Stimulated activated CD8-positive, alpha-beta memory T cell treated with anti-CD3 and anti-CD28 coated beads, Interleukin-7, amount 100 ng/mL, for 4 hours (primary cell): ENCODE results near the gene SLC1A7.
"Not testable (repeated sequence)": the region's sequence is repeated elsewhere in the genome, so short reads cannot be mapped to it uniquely, and the experiment has no call there.

Experiments used
- DNase-seq, 2 donors: peaks; one replicate each; pipeline ENCODE4 v3.0.0-alpha.2; 2020; ENCODE audit warnings: low read depth in 2 of 2

Gene SLC1A7

DNA sequence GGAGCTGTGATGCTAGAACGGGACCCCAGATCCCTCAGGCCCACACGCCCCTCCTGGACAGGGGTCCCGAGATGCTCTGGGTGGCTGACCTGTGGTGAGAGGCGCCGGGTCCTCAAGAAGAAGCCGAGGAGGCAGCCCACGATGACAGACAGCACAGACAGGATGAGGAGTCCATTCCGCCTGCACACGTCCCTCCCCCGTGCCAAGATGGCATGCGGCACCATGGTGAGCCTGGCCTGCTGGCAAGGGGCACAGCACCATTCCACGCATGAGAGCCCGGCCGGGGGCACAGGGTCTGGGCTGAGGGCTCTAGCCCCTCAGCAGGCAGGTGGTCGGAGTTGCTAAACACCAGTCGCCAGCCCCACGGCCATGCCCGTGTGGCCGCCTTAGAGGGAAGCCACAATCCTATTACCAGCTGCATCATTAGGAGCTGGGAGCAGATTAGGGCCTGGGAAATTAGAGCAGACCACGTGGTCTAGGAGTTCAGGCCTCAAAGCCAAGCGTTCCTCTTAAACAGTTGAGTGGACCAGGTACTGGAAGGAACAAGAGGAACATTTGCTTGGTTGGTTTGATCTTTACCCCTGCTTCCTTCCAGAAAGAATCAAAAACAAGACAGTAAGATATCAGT is at the start of gene SLC1A7:
SLC1A7 (minus strand) TSS at position 413 of the 628 bp plus-strand sequence; CDS start at position 224, 189 bp downstream.
- no peak for DNase-seq

DNA sequence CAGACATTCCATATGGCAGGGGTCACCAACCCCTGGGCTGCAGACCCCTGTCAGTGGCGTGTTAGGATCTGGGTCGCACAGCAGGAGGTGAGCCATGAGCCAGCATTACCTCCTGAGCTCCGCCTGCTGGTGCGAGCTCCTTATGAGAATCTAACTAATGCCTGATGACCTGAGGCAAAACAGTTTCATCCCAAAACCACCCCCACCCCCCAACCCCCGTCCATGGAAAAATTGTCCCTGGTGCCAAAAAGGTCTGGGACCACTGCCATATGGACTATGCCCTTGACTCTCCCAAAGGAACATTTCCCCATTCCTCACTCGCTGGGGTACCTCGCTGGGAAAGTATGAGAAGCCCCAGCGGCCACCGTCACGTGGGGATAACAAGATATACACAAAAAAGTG is 47.8 kb upstream of the SLC1A7 start:
- no peak for DNase-seq

DNA sequence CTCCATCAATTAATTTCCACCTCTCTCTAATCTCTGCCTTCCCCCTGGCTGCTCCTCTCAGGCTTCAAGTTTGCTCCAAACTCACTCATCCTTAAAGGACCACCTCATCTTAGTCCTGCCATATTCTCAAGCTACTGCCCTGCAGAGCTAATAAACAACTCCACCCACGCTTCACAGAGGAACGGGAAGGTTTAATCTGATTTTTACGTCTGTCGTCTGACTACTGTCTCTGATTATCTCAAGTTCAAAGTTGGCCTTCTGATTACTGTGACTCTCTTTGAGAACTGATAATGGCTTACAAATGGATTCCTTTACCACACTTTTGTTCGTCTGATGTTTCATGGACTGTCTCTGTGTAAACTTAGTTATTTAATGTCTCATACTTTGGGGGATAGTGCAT is 46.6 kb upstream of the SLC1A7 start:
- no peak for DNase-seq

DNA sequence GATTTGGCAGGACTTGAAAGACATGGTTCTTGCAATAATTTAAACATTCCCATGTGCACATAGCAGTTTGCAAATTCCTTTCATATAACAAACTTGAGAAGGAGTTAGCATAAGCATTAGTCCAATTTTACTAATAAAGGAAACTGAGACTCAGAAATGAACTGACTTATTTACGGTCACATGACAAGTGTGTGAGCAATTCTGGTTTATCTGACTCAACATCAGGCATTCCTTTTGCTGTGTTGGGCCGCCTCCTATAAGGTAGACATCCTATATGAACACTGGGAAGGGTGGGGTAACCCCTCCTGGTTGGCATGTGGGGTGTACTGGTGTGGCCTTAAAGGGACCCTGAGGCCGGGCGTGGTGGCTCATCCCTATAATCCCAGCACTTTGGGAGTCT is 45.7 kb upstream of the SLC1A7 start:
- DNase-seq: no peak

DNA sequence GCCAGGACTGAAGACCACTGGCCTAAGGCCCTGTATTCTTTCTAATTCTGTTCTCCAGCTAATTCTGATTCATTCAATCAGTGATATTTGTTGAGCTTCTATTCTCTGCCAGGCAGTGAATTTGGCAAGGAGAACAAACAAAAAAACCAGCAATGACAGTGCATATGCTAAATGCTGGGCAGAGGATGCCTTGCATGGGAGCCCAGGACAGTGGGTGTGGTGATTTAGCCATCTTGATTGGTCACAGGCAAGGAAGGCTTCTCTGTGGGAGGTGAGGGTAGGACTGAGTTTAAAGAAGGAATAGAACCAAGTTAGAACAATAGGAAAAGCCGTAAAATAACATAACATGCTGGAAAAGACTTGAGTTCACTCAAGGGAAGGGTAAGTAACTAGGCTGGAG is 45.0 kb upstream of the SLC1A7 start:
- DNase-seq: no peak

DNA sequence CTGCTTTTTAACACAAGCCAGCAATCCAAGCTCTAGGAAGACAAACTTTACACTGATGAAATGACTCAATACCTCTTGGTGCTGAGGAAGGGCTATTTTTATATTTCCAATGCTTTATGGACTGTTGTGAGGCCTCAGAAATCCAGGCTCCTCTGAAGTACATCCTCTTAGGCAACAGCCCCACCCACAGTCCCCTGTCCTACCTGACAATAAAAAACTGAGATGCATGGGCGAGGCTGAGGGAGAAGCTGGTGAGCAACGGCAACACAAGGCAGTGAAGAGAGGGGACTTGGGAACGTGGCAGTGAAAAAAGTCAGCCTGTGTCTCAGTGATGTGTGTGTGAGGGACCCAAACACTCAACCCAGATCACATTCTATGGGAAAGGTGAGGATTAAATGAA is 44.1 kb upstream of the SLC1A7 start:
- no peak for DNase-seq

DNA sequence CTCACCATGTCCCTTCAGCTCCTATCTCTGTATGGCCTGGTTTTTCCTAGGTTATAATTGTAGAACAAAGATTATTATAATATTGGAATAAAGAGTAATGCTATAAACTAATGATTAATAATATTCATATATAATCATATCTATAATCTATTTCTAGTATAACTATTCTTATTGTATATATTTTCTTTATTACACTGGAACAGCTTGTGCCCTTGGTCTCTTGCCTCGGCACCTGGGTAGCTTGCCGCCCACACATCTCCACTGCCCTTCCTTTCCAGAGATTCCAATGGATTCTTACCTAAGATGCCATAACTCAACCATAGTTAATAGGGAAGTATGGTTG is 43.5 kb upstream of the SLC1A7 start:
- DNase-seq: not testable (repeated sequence)

DNA sequence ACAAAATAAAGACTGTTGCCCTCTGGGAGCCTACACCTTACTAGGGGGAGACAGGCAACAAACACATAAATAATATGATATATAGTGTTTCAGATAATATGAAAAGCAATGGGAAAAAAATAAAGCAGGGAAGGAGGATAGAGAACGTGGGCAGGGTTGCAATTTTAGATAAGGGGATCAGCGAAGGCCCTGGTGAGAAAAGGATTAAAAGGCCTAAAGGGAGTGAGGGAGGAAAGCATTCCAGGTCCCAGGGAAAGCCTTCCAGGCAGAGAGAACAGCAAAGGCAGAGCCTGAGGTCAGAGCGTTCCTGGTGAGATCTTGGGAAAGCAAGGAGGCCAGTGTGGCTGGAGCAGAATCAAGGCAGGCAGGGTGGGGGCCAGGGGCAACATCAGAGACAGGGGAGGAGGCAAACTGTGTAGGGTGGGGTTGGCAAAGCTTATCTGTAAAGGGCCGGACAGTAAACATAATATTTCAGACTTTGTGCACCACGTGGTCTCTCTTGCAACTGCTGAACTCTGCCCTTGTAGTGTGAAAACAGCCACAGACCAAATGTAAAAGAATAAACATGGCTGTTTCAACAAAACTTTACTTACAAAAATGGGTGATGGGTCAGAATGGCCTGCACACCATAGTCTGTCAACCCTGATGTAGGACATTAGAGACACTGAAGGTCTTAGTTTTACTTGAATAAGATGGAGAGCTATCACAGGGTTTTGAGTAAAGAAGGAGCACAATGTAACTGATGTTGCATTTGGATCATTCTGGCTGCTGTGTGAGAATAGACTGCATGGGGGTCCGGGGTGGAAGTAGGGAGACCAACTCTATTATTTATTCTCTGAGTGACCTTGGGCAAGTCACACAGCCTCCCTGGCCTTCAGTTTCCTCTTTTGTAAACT is 40.9 kb upstream of the SLC1A7 start:
- DNase-seq: no peak

DNA sequence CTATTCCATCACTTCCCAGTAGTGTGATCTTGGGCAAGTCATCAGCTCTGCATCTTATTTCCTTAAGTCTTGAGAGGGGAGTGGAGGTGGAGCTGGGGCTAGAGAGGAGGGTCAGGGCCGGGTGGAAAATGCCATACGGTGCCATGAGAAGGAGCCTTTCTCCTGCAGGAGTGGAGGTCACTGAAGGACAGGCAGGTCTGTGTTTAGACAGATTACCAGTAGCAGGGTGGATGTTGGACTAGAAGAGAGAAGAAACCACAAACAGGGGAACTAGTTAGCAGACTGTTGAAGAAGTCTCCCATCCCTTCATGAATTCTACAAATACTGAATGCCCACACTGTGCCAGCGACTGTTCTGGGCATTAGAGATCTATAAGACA is 40.3 kb upstream of the SLC1A7 start:
- no peak for DNase-seq

DNA sequence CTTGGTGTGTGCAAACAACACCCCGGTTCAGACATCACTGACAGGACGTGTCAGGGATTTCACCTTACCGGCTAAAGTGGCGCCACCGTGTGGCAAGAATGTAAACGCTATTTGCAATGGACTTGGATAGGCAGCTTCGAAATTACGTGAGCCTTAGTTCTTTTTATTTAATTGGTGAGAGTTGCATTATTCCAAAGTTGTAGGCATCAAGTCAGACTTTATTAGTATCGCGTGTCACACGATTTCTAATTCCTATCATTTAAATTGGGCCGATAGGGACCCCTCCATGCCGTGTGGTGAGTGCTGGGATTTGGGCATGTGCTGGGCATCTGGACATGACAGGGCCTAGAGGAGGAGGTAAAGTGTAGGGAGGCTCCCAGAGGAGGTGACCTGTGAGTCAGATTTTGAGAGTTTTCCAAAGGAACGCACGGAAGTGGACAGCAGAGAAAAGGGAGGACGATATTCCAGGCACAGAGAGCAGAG is 39.7 kb upstream of the SLC1A7 start:
- DNase-seq: peak; percentile 64 to 67

DNA sequence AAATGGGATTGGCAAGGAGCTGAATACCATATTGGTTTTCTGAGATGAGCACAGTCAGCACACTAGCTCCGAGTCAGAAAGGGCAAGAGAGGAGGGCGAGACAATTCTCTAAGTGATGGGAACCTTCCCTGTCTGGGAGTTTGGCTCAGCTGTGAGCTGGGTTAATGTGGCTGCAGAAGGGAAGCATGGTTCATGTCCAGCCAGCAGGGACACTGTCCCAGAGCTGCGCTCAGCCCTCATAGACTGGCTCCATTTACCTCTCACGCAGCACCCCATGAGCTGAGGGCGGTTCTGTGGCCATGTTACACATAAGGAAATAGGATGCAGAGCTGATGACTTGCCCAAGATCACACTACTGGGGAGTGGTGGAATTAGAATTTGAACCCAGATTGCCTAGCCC is 38.5 kb upstream of the SLC1A7 start:
- no peak for DNase-seq

DNA sequence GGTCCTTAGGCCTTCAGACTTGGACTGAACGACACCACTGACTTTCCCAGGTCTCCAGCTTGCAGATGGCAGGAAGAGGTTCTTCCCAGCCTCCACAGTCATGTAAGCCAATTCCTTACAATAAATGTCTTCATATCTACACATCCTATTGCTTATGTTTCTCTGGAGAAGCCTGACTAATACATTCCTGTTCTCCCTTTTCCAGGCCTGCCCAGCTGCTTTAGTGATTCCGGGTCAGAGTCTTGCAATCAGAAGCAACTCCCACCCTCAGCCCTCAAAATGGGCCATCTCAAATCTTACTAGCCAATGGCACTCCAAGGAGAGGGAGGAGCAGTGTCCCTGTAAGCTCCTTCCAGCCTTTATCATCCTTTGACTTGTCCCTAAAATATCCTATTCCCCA is 37.8 kb upstream of the SLC1A7 start:
- no peak for DNase-seq

DNA sequence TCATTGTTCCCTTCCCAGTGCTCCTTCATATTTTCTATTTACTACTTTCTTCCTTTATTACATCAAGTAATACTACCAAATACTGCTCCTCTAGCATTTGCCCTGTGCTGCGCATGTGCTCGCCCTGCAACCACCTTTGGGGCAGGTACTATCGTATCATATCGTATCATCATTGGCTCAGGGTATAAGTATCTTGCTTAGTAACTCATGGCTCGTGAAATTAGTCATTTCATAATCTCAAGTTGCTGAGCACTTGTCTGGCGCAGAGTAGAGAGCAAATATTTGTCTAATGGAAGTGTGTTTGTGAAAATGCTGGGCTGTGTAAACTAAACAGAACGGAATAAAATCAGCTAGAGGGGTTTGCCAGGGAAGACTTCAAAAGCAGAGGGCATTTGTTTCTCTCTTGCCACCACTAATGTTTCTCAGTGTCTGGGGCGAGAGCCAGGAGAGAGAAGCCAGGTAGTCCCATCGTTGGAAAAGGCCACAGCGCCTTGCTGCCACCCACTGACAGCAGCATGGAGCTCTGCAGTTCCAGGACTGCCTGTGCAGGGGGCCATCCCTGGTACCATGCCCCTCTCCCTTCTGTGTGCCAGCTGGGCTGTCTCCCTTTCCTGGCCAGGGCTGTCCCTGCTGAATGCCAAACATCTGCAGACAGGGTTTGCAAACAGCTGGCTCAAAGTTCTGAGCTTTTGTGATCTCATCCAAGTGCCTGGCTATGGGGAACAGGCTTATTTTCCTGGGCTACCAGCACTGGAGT is 34.2 kb upstream of the SLC1A7 start:
- no peak for DNase-seq

DNA sequence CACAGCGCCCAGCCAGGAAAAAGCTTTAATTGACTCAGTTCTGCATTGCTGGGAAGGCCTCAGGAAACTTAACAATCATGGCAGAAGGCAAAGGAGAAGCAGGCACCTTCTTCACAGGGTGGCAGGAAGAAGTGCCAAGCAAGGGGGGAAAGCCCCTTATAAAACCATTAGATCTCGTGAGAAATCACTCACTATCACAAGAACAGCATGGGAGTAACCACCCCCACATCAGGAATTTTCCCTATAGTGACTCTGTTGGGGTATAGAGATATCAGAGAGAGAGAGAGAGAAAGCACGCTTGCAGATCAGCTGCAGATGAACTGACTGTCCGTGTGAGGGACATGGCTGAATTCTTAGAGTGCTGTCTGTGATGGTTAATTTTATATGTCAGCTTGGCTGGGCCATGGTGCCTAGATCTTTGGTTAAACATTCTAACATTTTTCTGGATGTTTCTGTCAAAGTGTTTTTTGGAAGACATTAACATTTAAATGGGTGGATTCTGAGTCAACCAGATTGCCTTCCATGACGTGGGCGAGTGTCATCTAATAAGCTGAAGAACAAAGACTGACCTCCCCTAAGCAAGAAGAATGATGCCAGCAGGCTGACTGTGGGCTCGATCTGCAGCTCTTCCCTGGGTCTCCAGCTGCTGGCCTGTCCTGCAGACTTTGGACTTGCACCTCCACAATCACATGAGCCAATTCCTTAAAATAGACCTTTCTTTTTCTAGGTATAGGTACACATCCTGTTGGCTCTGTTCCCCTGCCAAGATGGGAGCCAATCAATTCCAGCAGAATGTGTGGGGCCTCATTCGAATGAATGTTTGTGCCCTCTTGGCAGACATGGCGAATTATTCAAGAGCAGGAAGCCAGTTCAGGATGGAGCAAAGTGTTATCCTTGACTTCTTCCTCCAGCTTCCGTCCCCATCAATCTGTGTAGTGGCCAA is 32.8 kb upstream of the SLC1A7 start:
- DNase-seq: no peak

DNA sequence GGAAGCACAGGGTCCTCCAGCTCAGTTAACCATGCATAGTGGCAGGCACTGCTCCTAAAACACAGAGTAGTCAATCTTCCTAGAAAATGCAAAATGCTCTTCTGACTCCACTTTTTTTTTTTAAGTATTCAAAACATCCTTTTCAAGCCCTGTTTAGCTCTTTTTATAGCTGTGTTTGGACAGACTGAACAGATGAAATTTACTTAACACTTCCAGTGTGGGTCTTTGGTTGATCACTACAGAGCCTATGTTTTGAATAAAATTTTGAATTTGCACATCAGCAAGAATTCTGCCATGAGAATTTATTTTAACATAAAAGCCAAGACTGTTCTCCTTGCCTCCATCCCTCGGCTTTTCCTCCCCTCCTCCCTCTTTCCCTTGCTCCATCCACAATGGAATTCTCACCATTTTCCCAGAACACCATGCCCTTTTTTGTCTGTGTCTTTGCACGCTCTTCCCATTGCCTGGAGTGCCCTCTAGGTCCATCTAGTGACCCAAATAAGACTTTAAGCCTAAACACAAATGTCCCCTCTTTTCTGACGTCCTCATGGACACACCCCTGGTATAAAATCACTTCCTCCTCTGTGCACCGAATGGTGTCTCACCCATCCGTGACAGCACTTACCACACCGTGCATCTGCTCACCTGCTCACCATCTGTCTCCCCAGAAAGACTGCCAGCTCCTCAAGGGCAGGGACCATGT is 30.1 kb upstream of the SLC1A7 start:
- DNase-seq: no peak

DNA sequence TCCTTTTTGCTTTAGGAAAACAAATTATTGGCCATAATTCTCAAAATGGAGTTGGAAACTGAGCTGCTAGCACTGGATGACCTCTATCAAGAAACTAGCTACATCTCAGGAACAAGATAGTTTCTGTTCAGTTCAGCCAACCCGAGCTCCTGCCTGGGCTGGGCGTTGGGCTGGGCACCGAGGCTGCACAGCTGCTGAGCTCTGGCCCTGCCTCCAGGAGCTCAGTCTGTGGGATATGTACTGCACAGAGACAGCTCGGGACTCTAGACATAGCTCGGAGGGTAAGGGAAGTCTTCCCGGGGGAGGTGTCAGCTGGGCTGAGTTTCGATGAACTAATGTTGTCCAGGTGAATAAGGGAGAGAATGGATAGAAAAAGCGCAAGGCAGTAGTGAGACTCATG is 24.5 kb upstream of the SLC1A7 start:
- no peak for DNase-seq

DNA sequence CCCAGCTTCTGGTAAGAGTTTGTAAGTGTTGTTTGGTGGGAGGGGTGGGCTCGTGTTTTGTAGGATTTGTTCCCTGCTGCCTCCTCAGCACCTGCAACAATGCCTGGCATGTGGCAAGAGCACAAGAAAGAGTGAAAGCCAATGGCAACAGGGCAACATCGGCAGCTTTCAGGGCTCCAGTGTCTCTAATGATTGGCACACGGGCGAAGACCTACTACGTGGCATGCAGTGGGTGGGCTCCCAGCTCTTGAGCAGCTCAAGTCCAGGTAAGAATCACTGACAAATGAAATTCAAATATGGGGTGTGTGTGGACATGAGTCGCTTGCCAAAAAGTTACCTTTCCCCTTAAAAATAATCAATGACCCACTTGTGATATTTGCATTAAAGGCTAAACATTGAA is 23.9 kb upstream of the SLC1A7 start:
- DNase-seq: no peak

DNA sequence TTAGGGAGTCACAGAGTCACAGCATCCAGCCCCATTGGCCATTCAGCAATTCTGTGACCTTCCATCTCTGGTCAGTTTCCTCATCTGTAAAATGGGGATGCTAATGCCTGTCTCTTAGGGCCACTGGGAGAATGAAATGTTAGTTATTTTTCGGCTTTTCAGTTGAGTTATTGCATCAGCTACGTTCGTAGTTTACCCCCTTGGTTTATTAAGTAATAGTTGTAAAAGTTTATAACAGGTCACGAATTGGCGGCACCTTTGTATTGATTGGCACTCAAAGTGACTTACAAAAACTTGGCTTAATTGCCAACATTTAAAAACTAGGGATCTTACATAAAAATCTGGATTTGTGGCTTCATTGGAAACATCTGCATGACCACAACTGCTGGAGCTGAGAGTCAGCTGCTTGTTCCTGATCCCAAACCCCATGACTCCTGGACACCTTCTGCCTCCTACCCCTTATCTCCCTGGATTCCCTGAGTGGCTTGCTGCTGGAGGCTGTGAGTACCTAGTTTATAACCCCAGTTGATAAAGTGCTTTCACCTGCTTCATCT is 23.0 kb upstream of the SLC1A7 start:
- no peak for DNase-seq

DNA sequence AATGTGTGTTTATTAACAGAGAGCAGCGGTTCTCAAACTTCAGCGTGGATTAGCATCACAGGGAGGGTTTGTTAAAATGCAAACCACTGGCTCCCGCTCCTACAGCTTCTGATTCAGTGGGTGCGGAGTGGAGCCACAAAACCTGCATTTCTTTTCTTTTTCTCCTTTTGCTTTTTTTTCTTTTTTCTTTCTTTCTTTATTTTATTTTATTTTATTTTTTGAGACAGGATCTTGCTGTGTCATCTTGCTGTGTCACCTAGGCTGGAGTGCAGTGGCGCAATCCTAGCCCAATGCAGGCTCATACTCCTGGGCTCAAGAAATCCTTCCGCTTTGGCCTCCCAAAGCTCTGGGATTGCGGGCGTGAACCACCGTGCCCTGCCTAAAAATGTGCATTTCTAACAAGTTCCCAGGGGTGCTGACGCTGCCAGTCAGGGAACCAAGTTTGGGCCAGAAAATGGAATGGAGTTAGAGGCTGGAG is 20.9 kb upstream of the SLC1A7 start:
- no peak for DNase-seq

DNA sequence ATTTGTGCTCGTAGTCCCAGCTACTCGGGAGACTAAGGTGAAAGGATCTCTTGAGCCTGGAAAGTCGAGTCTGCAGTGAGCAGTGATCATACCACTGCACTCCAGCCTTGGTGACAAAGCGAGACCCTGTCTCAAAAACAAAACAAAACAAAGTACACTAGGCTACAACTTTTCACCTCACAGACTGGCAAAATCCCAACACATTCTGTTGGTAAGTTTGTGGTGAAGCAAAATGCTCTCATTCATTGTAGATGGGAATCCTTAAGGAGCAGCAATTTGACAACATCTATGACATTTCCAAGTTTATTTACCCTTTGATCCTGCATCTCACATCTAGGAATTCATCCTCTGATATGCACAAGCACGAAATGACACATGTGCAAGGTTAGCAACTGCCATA is 20.2 kb upstream of the SLC1A7 start:
- no peak for DNase-seq
